Pulmonary artery endothelial cell (primary cell): Measurements from ENCODE around the gene BICC1. TPM values are rescaled to one million over a fixed set of nuclear protein-coding genes. Genes with fewer than 3 reads are reported as not detected.

Experiments used
- DNase-seq: peaks from one replicate; pipeline ENCODE4 v3.0.0-alpha.2; 2011; ENCODE audit warnings: low read depth, low spot score
- total RNA-seq: library from RNA; depleted of rRNA; stranded (reverse); fragments of >200 nt; gene quantifications from 2 replicates; pipeline ENCODE4 v1.2.3, GENCODE V29; 2014

Gene BICC1
- total RNA-seq, 1 donor from 2014 or later: 1.7 TPM

DNA sequence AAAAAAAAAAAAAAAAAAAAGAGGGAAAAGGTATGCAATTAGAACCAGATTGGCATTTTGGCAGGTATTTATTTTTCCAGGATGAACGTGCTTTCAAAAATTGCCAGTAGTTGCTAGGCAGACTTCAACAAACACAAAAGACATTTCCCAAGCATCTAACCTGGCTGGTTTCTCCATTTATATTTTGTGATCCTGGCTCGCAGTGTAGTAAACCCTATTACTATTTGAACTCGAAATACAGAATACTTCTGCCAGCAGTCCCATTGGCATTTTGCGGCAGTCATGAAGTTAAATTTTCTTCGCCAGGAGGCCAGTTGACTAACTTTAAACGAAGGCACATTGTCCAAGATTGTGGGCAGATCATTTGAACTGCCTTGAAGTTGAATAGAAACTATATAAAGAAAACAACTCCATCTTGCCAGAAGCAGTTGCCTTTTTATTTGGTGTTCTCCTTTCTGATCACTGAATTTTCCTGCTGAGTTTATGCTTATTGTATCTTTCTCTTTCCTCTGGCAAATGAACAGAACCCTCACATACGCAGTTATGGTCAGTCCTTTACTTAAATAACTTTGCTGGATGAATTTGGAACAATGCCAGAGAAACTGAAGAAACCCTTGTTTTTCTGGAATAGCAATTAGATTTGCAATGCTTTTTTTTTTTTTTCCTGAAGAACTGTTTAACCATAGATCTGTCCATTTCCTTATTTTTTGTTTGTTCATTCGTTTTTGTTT, 132.9 kb downstream of the BICC1 start:
- DNase-seq: no peak

DNA sequence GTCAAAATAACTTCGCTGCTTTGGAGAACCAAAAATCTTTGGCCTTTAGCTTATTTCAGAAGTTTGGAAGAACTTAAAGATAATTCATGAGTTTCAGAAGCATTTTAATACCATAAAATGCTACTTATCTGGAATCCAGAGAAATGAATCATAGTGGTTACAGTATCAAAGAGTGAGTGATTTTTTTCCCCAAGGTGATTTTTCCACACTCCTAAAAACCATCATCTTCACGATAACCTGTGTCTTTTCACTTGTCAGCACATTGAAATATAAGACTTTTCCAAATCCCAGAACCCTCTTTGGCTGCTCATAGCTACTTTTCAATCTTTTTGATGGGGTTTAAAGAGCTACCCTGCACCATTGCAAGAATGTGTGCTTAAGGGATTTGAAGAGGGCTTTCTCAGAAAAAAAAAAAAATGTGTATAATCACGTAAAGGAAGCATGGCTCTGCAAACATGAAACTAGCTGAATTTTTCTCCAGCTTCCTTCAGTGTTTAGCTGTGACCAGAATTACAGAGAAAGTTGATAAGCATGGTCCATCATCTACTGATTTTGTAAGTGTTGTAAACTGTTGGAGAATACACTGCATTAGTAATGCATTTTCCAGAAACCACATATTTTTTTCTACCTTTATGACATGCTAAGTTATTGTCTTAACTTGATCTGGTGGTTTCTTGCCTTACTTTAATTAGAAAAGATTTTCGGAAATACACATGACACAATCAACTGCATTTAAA, 134.9 kb downstream of the BICC1 start:
- DNase-seq: no peak

DNA sequence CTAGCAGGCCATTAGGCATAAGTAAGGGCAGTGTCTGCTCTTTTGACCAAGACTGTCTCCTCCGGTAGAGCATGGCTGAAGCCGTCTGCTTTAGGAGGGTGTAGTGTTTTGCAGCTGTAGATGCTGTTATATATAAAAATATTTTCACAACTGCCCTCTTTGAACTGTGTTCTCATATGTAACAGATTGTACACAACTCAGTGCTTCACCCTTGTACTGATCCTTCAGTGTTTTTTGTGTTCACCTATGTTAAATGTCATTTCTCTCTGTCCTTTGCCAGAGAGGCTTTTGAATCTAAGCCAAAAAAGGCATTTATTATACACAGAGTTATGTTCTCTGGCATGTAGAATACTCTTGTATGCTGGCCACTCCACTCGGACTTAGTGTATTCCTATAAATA, 135.5 kb downstream of the BICC1 start:
- no peak for DNase-seq

DNA sequence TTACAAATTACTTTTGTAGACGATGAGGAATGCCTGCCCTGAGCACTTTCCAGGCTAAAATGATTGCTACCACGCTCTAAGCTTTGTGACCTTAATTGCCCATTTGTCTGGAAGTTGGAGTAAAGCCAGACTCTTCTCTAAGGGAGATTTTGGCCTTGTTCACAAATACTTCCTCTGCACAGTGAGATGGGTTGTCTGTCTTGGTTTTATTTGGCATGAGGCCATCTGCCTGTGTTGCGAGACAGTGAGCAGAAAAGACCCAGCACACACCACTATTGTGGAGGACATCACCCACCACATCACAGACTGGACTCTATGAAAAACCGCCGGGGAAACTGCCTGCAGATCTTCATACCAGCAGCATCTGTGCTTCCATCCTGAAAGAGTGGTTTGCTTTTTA, 138.4 kb downstream of the BICC1 start:
- no peak for DNase-seq

DNA sequence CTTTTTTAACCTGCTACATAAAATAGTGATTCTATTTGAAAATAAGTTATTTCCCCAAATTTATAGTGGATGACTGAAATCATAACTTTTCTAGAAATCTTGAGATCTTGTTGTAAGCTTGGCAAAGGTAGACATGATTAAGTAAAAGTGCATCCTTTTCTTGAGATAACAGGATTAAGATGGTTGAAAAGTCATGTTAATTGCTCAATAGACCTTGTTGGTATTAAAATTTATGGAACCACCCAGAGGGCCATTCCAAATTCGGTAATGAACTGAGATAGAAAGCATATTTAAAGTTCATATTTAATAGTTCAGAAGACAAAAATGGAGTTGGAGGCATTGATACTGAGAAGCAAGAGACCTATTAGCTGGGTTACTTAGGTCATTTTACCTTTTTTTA, 139.1 kb downstream of the BICC1 start:
- DNase-seq: no peak

DNA sequence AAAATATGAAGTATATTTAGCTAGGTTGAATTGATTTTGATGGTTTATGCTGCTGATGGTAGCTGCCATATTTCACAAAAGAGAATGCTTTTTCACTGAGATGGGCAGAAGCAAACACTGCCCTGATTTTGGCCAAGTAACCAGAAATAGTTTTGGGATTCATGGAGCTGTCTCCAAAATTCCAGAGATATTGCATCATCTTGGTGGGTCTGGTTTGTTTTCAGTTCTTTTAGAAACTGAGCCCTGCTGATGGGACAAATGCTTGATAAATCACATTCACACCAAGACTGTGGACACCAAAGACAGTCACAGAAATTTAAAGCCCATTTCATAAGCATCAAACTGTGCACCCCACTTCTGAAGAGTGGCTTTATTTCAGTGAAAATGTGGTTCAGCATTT, 140.5 kb downstream of the BICC1 start:
- no peak for DNase-seq

DNA sequence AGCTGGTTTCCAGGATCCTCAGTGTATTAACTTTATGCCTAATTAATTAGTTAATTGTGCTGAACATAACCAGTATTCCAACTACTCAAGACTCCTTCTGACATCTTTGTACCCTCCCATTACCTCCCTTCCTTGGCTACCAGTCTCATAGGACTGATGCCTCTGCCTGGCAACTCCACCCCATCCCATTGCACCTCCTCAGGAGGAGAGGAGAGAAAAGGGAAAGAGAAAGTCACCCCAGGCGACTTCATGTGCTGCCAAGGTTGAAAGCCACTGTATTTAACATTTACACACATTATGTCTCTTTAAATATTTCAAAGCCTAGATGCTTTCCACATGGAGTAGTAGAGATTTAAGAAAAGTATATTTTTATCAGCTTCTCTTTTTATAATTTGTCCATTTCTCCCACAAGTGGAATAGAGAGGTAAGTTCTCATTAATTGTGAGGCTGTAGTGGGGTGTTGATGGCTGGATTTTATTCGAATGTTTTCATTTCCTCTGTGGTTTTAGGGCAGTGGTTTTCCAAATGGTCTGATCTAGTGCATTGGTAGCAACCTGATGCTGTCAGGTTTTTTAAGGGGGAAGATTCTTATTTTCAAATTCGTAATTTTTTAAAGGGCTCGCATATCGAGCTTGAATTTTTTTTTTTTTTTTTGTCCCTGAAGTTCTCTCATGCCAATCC, 148.0 kb downstream of the BICC1 start:
- DNase-seq: no peak

DNA sequence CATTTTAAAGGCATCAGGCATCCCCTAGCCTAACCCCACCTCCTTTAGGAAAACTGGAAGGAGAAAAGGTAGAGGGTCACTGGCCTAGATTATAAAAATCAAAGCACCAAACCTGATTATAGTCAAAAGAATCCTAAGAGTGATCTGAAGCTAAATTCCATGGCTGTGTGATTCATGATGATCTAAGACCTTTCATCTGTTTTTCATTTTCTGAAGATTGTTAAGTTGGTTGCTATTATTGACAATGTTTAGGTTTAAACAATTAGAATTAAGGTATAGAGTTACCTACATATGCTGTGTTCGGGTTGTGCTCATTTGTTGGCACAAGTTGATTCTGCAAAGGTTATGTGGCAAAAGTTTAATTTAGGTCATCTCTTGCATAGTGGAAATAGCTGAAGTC, 148.7 kb downstream of the BICC1 start:
- DNase-seq: no peak

DNA sequence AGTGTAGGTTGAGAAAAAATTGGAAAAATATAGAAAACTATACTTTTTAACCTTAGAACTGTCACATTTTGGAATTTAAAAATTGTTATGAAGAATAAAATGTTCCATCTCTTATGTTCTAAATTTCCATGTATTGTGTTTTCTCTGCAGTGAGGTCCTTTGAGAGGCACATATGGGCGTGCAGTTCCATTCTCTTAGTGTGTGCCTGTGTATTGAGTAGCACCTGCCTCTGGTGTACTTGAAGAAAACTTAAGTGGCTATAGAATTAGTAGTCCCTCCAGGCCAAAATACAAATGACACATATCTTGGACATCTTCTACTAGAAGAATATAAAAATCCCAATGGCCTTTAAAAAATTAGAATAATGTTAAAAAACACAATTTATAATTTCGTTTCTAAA, 149.2 kb downstream of the BICC1 start:
- no peak for DNase-seq

DNA sequence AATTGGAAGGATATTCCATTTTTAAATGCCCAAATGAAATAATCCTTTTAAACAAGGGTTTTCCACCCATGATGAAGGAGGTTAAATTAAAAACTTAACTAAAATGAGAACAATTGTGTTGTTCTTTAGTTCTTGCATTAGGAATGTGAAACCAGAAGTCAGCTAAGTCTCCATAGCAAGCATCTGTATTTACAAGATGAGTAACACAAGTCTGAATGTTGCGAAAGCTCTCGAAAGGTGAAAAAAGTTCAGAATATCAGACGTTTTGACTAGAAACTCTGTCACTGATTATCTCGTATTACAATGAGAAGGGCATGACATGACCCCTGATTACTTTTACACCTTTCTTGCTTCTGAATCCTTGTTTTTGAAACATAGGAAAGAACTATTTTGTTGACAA, 149.6 kb downstream of the BICC1 start:
- no peak for DNase-seq

DNA sequence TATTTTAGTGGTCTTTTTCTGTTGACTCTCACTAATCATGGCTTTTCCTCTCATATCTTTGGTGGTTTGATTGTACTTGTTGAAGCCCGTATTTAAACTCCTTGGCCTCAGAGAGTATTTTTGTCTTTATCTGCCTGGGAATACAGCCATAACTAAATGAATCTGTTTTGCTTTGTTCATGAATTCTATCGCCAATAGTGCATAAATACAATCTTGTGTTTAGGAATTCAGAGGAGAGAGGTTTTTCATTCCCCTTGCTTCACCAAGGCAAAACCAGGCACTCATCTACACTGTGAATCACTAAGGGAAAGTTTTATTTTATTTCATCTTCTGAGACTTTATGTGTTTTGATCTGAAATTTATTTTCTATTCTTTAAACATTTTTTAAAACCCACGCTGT, 152.7 kb downstream of the BICC1 start:
- DNase-seq: no peak

DNA sequence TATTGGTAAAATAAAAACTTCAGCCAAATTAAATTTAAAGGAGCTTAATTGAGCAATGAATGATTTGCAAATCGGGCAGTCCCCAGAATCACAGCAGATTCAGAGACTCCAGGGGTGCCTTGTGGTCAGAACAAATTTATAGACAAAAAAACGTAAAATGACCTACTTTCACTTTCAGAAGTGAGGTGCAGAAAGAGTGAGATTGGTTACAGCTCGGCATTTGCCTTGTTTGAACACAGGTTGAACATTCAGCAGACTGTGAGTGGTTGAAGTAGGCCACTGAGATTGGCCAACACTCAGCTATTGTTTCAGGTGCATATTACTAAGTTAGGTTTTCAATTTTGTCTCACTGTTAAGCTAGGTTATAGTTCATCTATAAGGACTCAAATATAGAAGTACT, 153.4 kb downstream of the BICC1 start:
- no peak for DNase-seq

DNA sequence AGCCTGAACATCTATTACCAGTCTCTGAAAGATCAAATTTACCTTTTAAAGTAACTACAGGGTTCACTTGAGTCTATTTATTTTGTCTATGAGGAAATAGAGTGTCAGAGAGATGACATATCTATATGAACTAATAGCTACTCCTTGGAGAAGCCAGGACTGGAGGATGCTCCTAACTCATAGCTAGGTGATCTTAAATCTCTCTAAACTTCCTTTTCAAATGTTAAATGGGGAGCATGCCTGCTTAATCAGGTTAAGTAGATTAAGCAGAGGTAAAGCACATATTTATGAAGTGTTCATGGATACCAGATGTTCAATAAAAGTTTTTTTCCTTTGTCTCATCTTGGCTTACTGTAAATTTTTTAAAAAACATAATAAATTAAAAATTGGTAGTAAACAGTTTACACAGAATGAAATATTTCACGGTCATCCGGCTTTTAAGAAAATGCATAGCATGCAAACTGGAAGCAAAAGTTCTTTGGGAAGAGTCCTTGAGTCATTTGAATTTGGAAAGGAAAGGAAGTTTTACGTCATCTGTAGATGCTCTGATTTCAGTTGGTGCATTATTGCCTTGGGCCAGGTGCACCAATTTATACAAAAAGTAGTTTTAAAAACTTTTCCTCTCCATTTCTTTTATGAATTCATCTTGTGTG, 155.1 kb downstream of the BICC1 start:
- DNase-seq: no peak

DNA sequence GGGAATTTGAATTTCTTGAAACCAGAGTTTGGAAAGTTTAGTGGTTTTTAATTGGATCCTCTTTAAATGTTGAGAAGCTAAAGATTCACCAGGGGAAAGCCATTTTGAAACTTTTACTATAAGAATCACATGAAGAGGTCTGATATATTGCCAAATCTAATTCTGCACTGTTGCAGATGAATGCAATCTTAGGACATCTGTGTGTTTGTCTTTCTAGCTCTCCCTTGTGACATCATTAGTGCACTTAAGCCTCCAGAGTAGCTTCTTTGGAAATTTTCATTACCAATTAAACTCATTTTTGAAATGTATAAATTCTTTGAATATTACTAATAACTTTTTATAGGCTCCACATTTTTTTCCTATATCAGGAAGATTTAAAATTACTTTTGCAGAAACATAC, 160.2 kb downstream of the BICC1 start:
- DNase-seq: no peak

DNA sequence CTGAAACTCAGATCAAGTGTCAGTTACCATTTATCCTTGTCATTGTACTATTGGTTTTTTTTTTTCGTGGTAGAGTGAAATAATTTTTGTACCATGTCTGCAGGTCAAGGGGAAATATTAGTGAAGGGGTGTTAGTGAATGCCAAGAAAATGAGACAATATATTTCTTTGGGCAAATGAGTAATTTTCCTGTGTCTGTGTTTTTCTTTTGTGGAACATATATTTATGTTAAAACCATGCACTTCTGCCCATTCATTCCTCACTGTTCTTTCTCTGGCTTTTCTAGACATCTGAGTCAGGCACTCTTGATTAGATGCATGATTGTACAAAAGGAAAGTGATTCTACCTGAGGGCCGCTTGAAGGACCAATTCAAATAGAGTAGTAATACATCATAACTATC, 161.6 kb downstream of the BICC1 start:
- DNase-seq: peak; percentile 26

DNA sequence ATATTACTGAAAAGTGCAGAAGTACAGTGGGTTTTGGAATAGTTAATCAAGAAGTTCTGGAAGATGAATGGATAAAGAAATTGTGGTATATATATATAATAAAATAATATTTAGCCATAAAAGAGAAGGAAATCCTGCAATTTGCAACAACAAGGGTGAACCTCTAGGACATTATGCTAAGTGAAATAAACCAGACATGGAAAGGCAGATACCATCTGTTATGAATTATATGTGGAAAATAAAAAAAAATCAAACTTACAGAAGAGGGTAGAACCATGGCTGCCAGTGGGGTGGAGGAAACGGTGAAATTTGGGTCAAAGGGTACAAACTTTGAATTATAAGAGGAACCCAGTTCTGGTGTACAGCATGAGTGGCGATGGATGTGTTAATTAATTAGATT, 162.6 kb downstream of the BICC1 start:
- no peak for DNase-seq

DNA sequence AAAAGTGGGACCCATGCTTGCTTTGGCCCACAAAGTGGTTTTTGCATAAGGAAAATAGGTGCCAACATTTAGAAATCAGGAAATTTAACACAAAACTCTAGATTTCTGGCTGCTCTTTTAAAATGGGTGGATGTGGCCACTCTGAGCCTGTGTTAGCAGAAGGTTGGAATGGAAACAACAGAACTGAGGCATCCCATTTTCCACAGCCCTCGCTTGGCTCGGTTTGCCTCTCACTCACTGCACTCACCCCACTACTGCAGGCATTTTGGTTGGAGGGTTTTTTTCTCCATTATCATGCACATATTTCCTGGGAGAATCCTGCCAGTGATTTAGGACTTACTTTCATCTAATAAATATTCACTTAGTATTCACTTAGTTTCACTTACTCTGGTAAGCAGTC, 178.9 kb downstream of the BICC1 start:
- no peak for DNase-seq

DNA sequence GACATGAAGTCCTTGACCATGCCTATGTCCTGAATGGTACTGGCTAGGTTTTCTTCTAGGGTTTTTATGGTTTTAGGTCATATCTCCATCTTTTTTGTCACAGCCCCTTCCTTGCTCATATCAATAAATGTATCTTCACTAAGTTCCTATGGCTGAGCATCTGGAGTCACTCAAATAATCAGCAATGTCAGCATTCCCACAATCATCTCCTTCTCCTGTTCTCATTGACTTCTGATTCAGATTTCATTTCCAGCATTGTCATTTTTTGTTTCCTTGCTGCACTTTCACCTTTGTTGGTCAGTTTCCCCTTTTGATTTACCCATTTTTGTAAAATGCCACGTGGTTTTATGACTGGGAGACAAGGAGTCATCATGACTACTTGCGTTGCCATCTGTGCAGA, 181.2 kb downstream of the BICC1 start:
- DNase-seq: no peak

DNA sequence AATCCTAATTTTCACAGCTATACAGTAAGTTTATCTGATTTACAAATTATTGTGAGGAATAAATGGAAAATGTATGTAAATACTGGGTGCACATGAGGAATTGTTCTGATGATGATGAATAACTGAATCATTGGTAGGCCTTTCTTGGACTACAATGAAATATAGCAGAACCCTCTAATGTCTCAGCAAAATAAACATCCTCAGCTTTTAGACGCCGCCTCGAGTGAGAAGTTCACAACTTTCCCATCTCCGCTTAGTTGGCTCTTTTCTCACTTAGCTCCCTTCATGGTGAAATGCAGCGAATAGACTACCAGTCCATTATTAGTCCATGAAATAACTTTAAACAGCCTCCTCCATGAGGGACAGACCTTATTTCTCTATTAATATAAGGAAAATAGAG, 182.3 kb downstream of the BICC1 start:
- DNase-seq: no peak

DNA sequence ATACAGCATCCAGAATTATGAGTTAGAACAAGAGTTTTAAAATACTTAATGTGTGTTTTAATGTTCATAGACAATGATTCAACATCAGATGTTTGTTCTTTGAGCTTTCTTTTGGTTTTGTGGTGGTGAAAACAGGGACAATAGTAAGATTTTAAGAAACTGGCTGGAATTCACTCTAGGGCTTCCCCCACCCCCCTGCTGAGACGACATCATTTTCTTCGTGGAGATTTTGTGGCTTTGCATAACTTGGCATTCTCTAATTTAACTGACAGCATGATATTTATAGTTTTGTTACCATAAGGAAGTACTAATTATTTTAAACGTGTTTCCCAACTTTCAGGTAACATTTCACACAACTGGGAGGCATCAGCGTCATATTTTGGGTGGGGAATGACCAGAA, 184.1 kb downstream of the BICC1 start:
- DNase-seq: no peak

DNA sequence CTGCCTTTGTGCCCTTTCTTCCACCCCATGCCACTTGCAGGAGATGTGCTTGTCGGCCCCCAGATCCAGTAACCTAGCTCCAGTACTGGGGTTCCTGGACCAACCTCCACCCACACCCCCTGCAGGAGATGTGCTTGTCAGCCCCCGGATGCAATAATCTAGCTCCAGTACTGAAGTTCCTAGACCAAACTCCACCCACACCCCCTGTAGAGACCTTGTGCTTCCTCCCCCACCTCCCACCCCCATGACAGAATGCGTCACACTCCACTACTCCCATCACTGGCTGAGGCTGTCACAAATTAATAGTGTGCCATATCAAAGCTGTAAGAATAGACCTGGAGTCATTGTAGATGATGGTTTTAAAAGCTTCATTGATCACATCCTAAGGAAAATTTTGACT, 185.0 kb downstream of the BICC1 start:
- DNase-seq: no peak

DNA sequence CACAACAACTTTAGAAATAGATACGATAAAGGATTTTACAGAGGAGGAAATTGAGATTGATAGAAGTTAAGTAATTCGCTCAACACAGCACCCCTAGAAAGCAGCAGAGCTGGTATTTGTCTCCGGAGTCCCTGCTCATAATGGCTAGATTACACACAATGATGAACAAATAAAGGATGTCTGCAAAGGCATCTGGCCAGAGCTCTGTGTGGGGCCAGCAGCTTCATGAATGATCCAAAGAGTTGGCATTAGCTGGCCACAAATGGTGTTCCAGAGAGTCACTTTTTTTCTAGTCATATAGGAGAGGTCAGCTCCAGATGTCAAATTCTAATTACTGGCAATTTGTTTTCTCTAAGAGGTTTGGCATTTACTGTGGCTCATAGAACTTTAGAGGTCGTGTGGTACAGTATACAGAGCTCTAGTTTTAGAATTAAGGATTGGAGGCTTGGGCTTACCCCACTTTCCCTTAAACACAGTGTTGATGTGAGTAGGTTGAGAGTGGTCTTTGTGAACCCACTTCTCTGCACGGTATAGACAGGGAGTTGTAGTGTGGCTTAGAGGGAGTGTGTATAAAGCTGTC, 186.2 kb downstream of the BICC1 start:
- DNase-seq: no peak
